ENCODE data around the gene CLCN7.

The CLCN7 gene

DNA sequence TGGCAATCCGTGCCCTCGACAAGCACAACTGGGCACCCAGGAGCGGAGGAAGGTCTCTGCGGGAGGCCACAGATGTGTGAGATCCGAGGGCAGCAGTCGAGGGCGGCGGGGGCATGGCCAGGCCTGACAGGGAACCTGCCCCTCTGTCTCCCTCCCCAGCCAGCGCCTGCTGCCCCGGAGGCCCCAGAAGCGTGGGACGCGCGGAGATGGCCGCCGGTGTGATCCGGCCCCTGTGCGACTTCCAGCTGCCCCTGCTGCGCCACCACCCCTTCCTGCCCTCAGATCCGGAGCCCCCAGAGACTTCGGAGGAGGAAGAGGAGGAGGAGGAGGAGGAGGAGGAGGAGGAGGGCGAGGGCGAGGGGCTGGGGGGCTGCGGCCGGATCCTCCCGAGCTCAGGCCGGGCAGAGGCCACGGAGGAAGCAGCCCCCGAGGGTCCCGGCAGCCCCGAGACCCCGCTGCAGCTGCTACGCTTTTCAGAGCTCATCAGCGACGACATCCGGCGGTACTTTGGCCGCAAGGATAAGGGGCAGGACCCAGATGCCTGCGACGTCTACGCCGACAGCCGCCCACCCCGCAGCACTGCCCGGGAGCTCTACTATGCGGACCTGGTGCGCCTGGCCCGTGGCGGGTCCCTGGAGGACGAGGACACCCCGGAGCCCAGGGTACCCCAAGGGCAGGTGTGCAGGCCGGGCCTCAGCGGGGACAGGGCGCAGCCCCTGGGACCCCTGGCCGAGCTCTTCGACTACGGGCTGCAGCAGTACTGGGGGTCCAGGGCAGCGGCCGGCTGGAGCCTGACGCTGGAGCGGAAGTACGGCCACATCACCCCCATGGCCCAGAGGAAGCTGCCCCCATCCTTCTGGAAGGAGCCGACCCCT lies 42.2 kb downstream of the CLCN7 start:
- no peak for DNase-seq

DNA sequence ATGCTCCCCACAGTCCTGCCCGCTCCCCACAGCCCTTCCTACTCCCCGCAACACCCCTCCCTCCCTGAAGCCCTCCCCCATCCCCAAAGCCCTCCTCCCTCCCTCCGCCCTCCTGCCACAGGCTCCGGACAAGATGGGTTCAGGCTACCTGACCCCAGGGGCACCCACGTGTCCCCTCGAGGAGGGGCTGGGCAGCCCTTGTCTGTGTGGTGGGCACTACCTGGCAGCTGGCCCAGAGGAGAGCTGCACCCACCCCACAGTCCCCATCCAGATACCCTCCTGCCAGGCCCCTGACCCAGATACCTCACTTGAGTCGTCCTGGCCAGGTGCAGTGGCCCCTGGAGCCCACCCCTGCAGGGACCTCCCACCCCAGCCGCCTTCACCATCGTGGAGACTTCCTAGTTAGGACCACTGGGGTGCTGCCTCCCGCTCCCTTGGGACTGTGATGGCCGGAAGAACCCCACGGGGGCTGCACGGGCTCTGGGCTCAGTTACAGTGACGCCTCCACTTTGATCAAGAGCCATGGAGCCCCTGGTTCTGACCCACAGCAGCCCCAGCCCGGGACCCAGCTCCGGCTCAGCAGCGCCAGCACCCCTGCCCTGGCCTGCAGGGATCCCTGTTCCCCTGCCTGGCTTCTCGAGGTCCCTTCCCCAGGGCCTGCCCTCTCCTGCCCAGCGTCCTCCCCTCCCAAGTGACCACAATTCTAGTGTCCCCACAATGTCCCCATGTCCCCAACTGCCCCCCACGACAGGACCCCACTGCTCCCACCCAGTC lies 43.1 kb downstream of the CLCN7 start:
- DNase-seq = no peak

DNA sequence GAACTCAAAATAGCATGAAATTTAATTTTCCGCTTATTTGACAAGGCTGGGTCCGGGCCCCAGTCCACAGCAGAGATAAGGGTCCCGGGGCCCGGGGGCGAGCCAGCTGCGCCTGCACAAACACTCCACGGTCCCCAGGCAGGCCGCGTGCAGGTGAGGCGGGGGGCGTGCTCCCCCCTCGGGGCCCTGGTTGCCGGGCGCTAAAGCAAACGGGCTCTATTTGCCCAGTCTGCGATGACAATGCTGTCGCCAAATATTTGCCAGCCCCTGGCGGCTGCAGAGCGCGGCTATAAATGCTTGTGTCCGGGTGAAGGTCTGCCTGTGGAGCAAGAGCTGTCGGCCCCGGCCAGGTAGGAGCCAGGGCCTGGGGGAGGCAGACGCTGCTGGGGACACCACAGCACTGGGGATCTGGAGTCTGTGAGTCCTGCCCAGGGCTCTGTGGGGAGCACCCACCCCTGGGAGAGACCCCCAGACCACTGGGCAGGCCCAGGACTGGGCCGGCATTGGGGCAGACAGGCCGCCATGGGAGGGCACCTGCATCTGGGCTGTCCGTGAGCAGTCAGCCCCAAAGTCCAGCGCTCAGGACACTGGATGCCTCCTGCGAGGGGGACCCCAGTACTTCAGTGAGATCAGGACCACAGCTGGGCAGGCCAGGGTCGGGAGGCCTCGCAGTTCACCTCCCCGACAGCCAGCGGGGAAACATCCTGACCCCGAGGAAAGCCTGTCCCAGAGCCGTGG lies 43.9 kb downstream of the CLCN7 start, which contains the start of gene PERCC1:
Gene PERCC1, plus strand, starts transcription at position 320 of the 738 bp plus-strand sequence. CDS start 1,516 bp downstream, outside the sequence.
- DNase-seq = no peak

DNA sequence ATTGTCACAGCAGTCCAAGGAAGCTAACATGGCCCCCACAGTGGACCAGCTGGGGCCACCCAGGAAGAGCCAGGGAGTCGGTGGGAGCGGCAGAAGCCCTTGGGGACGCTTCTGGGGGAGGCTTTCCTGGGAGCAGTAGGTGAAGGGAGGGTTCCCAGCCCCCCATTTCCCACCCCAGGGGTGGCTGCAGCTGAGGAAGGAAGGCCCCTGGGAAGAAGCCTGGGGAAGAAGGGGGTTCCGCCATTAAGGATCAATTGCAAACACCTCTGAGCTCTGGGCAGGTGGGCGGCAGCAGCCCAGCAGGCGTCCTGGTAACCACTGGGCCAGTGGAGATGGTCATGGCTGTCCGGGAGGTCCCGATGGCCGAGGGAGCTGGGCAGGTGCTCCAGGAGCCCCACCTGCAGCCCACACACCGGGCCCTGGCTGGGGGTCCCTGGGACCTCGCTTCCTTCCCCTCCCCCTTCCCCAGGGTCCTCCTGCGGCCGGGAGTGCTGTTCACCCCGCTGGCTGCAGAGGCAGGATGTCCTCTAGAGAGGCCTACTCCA lies 44.5 kb downstream of the CLCN7 start:
- DNase-seq = no peak

DNA sequence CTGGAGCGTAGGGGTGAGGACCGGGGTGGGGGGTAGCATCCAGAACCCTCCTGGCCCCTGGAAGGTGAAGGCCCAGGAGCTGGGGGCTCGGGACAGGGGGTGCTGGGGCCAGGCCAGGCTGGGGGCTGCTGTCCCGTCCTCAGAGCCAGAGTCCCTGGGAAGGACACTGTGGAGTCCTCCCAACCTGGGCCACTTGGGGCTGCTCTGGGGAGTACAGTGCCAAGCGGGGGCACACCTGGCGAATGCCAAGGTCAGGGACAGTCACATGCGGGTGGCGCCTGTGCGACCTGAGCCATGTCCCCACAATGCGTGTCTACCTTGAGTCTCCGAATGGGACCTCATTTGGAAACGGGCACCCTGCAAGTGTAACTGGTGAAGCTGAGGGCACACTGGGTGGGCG lies 45.2 kb downstream of the CLCN7 start:
- no peak for DNase-seq

DNA sequence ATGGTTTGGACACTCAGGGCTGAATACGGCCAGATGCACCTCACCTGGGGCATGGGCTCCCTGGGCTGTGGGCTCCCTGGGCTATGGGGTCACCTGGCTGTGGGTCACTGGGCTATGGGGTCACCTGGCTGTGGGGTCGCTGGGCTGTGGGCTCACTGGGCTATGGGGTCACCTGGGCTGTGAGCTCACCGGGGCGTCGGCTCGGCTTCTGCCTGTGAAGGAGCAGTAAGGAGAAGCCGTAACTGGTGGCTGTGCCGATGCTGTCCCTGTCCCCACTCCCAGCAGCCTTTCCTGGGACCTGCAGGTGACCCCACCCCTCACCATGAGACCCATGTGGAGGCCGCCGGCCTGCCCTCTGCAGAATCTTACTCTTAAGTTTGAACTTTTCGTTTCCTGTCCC lies 45.8 kb downstream of the CLCN7 start:
- DNase-seq = no peak

DNA sequence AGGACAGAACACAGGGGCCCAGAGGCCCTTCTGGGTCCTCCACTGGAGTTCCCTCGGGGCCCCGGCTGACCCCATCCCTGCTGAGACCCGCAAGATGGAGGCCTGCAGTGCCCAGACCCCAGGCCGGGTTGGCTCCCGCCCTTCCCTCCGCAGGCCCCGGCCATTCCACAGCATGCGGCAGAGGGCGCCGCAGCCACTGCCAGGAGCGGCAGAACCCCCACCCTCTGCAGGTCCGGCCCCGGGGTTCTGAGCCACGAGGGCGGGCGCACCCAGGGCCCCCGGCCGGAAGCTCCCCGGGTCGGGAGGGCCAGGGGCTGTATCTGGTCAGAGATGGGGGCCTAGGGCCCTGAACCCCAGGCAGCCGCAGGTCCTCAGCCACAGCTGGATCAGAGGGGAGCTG lies 46.3 kb downstream of the CLCN7 start:
- DNase-seq = no peak

DNA sequence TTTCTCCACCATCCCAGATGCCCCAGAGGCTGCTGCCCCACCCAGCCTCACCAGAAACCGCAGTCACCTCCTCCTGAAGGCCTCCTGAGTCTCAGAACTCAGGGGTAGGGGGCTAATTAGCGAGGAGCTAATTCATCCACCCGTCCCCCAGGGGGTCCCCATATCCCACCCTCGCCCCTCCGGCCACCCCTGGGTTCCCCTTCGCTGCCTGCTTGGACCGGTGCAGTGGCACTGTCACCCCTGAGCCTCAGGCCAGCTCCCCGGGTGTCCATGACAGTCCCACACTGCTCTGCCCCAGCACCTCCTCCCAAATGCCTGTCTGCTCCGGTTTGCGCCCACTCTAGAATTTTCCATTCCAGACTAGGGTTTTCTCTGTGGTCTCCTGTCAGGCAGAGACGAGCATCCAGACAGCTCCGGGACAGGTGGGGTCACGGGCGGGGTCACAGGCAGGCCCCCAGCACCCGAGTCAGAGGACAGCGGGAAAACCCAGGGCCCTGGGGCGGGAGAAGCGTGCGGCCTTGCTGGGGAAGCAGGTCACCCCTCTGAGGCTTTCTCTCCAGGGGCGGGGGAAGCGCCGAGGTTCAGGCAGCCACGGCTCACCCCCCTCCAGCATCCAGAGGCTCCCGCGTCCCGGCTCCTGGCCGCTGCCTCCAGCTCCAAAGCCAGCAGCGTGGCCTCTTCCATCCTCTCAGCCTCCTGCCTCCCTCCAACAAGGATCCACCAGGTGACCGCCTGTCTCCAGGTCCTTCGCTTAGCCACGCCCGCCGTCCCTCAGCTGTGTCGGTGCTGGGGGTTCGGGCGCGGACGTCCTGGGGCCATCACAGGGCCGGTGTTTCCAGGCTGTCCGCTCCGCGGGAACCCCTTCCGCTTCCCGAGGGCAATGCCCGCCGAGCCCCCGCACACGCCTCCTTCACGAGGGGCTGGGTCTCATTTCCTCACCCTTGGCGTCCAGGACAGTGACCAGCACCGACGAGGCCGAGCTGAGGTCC lies 47.1 kb downstream of the CLCN7 start:
- no peak for DNase-seq

DNA sequence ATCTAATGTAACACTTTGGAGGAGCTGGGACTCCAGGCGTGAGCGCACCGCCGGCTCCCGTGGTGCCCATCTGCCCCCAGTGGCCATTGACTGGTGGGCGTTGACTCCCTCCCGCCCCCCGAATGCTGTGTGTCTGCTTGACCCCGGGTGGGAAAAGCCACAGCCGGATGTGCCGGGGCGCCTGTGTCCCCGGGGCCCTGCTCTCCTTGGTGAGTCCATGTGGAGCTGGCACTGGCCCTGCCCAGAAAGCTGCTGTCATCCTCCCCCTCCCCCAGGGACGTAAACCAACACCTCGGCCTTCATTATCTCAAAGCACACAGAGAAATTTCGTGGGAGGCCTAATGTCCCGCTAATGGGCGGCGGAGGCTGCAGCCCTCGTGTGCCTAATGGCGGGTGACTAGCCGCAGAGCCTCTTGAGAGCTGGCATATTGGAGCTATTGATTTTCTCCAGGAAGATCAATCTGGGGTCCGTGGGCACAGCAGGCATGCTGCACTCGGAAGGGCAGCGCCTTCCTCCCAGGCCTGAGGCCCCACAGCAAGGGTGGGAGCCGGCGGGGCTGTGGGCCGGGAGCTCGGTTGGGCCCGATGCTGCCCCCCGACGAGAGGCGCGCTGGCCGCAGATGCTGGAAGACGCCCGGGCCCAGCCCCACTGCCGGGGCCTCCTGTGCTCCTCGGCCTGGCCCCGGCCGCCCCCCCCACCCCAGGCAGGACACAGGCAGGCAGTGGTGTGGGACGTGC lies 47.9 kb downstream of the CLCN7 start:
- DNase-seq = no peak

DNA sequence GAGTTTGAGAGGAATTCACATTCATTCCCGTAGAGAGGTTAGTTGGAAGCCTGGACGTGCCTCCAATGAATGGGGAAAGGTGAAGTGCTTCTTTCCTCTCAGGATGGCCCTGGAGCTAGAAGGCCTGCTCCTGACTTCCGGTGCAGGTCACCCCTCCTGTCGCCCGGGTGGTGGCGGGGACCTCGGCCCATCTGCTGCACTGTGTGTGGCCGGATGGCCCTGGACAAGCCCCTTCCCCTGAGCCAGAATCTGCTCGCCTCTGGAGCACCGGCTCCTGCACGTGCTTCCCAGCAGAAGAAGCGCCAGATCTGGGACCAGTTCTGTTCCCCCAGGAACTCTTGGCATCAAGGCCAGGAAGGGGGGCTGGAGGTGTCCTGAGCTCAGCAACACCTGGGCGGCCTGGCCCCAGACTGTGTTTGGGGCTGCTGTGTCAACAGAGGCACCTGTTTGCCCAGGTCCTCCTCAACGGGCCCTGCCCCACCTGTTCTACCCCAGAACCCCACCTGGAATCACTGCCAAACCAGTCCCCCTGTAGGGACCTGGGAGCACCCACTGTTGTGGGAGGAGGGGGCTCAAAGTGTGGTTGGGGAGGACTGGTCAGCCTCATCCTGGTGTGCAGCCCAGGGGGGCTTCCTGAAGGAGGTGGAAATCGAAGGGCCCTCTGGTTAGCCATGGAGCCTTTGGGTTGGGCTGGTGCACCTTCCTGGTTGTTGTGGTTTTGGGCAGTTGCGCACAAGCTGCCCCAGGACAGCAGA lies 49.0 kb downstream of the CLCN7 start:
- DNase-seq = no peak

DNA sequence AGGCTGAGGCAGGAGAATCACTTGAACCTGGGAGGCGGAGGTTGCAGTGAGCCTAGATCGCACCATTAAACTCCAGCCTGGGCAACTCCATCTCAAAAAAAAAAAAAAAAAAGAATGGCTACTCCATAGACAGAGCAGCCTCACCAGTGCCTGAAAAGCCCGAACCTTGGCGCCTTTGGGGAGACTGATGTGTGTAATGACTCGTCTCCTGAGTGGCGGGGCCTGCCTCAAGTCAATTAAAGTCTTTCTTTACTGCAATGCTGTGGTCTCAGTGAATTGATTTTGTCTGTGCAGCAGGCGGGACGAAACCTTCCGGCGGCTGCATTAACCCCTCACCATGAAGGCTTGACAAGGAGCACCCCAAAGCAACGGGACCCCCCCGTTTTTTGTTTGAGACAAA lies 50.8 kb downstream of the CLCN7 start:
- no peak for DNase-seq

DNA sequence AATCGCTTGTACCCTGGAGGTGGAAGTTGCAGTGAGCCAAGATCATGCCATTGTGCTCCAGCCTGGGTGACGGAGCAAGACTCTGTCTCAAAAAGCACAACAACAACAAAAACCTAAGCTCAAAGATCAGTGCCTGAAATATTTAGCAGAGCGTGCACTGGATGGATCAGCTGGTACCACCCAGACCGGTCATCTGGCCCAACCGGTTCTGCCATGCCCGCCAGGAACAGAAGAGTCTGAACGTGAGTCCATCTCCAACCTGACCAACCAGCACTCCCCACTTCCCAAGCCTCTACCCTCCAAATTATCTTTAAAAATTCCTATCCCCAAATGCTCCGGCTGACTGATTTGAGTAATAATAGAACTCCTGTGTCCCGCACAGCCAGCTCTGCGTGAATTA lies 52.8 kb downstream of the CLCN7 start:
- no peak for DNase-seq

DNA sequence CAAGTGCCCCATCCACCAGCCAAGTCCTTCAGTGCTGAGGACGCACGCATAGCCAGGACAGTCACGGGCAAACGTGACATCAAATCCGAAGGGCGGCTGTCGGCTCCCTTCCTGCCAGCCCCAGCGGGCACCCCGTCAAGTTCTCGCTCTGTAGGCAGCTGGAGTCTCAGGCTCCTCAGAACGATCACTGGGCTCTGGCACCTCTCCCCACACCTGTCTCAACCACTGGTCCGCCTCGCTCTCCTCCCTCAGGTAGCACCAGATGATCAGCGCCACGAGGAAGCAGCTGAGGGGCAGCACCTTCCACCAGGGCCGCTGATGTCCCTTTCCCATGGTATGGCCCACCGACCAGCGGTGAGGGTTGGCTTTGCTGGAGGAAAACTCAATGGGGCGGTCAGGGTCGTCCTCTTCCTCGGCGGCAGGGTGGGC lies 54.7 kb downstream of the CLCN7 start:
- peak in 3 of 58 donors; percentile 11 to 49 (median 48) for DNase-seq

DNA sequence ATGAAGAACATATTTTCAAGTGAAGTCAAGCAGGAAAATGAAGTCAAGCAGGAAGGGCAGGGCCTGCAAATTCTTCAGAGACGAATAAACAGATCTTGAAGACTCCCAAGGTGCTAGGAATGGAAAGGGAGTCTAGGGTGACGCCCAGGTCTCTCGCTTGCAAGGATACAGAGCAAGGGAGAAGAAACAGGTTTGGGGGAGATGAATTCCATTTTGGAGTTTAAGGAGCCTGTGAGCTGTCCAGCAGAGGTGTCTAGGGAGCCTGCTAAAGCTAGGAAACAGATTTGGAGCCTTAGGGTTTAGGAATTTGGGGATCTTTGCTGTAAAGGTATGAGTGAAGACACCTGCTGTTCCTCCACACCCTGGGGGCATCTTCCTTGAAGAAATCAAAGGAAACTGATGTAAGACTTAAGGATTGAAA lies 58.3 kb downstream of the CLCN7 start:
- DNase-seq = no peak

DNA sequence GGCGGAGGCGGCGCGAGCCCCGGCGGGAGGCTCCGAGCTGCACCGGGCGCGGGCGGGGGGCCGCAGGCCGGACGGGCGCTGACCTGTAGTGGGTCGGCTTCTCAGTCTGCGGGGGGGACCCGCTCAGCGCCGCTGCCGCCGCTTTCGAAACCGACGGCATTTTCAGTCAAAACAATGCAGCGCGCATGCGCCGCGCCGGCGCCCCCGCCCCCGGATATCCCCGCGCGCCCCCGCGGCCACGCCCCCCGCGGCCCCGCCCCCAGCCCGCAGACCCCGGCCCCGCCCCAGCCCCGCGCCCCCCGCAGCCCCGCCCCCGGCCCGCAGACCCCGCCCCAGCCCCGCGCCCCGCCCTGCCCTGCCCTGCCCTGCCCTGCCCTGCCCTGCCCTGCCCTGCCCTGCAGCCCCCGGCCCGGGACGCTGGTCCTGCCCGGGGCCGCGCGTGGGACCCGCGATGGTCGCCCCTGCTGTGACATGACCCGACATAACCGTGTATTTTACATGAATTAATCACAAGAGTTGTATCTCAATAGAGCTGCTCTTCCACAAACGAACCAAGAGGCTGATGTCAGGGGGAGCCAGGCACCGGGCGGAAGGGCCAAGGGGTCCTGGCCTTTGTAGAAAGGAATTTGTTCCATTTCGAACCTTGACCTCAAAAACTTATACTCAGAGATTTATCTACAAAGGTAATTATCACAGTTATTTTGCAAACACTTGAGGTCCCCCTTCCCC lies 60.1 kb downstream of the CLCN7 start, which contains the start of gene UNKL:
Gene UNKL, minus strand, starts transcription at position 173 of the 729 bp plus-strand sequence. Its CDS starts 13 bp downstream, at position 160.
- peak in 45 of 58 donors; percentile 4 to 79 (median 33) for DNase-seq

DNA sequence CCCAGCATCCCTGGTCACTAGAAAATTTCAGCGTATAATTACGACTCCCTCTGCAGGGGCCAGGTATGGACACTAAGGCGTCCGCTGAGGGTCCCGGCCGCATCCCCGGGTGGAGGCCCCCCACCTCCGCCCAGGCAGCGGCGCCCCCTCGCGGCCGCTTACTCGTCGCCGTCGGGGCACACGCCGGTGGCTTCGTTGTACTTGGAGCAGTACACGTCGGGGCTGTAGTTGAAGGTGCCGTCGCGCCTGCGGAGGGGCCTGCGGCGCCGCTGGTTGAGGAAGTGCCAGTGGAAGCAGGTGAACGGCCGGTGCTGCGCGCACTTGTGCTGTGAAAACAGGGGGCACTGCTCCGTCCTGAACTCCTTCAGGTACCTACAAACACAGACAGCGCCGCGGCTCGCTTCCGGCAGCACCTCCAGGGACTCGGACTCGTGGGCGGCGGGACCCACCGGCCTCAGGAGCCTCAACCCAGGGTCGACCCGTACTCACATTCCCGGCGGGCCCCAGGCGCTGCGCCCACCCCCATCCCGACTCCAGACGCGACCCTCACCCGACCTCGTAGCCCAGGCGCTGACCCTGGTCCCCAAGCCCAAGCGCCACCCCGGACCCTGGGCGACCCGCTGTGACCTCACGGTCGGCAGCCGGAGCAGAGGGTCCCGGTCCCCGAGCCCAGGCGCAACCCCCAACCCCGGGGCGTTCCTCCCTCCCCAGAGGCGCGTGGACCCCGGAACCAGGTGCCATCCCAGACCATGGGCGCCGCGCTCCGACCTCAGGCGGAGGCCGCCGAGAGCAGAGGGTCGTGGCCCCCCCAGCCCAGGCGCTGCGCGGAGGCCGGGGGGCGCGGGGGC lies 60.9 kb downstream of the CLCN7 start:
- DNase-seq = peak in 20 of 58 donors; percentile 1 to 42 (median 19)

DNA sequence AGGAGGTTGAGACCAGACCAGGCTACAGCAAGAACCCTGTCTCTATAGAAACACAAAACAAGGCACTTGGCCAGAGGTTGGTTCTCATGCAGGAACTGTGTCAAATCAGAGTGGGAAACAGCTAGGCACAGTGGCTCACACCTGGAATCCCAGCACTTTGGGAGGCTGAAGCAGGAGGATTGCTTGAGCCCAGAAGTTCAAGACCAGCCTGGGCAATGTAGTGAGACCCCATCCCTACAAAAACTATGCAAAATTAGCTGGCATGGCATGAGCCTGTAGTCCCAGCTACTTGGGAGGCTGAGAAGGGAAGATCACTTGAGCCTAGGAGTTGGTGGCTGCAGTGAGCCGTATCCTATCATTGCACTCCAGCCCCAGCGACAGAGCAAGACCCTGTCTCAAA lies 62.0 kb downstream of the CLCN7 start:
- DNase-seq = no peak
